Measurements from ENCODE around the gene GAA.

Gene GAA

GRCh38 chr17:80158846-80159245, 57.5 kb downstream of the GAA start:
- H3K4me3 ChIP-seq (ENCODE audit: low read depth in 1 of 2, low read length in 1 of 2): no peak overlapping the region
- H3K36me3 ChIP-seq: no peaks in the 10 kb centered on the region
- peaks cover 24% of the 10 kb centered on the region for H3K27me3 ChIP-seq
- no peaks in the 10 kb centered on the region for H3K4me1 ChIP-seq (ENCODE audit: control insufficient read depth in 1 of 2, insufficient read depth in 1 of 2, low read depth in 1 of 2, low read length in 1 of 2)
- H3K9me3 ChIP-seq: peaks cover 6% of the 10 kb centered on the region
- H3K27ac ChIP-seq: no peak overlapping the region
- TF ChIP-seq CTCF (IDR thresholded peaks at IDR 0.05): no peak

- Histone ChIP-seq H3K27ac (no peak overlapping the region), H3K4me3 (ENCODE audit: low read depth in 1 of 2, low read length in 1 of 2) (no peak overlapping the region), H3K27me3 (peaks cover 24% of the 10 kb centered on the region), H3K36me3 (no peaks in the 10 kb centered on the region), H3K9me3 (peaks cover 4% of the 10 kb centered on the region), H3K4me1 (ENCODE audit: control insufficient read depth in 1 of 2, insufficient read depth in 1 of 2, low read depth in 1 of 2, low read length in 1 of 2) (no peaks in the 10 kb centered on the region)
- TF ChIP-seq CTCF (IDR thresholded peaks at IDR 0.05): no peak
These were observed 59.2 kb downstream of the GAA start for GRCh38 chr17:80160536-80160935.

- Histone ChIP-seq H3K9me3 (no peaks in the 10 kb centered on the region), H3K27ac (no peak overlapping the region), H3K36me3 (no peaks in the 10 kb centered on the region), H3K4me3 (ENCODE audit: low read depth in 1 of 2, low read length in 1 of 2) (no peak overlapping the region), H3K27me3 (peaks cover 30% of the 10 kb centered on the region), H3K4me1 (ENCODE audit: control insufficient read depth in 1 of 2, insufficient read depth in 1 of 2, low read depth in 1 of 2, low read length in 1 of 2) (no peaks in the 10 kb centered on the region)
- TF ChIP-seq CTCF (IDR thresholded peaks at IDR 0.05): no peak
These were observed 62.0 kb downstream of the GAA start for GRCh38 chr17:80163336-80163735.

DNA sequence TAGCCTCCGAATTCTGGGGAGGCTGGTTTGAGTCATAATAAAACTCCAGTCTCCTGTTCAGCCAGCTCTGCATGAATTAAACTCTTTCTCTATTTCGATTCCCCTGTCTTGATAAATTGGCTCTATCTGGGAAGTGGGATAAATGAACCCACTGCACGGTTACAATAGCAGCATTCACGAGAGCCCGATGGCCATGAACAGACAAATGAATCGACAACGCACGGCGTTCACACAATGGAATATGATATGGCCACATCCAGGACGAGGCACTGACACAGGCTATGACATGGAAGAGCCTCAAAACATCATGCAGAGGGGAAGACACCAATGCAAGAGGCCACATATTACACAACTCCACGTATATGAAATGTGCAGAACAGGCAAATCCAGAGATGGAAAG, 62.8 kb downstream of the GAA start:
- Histone ChIP-seq H3K36me3 (no peaks in the 10 kb centered on the region), H3K4me1 (ENCODE audit: control insufficient read depth in 1 of 2, insufficient read depth in 1 of 2, low read depth in 1 of 2, low read length in 1 of 2) (no peaks in the 10 kb centered on the region), H3K27me3 (peaks cover 28% of the 10 kb centered on the region), H3K27ac (no peak overlapping the region), H3K9me3 (no peaks in the 10 kb centered on the region), H3K4me3 (ENCODE audit: low read depth in 1 of 2, low read length in 1 of 2) (no peak overlapping the region)
- TF ChIP-seq CTCF (IDR thresholded peaks at IDR 0.05): no peak

DNA sequence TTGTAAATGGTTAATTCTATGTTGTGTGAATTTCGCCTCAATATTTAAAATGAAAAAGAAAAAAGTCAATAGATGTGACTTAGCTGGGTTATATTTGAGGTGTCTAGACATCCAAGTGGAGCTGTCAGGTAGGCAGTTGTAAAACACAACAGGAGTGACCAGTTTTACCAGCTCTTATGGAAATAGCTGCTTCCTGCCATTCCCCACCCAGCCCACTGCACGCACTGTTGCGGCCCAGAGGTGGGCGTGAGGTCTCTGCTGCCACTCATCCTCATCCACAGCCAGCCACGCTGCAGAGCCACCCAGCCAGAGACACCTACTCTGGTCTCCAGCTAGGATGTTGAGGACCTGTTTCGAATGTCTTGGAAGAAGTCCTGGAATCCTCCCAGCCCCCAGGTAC, 65.1 kb downstream of the GAA start:
- Histone ChIP-seq H3K27ac (no peak overlapping the region), H3K27me3 (peaks cover 16% of the 10 kb centered on the region)
- no peak for TF ChIP-seq CTCF (IDR thresholded peaks at IDR 0.05)

DNA sequence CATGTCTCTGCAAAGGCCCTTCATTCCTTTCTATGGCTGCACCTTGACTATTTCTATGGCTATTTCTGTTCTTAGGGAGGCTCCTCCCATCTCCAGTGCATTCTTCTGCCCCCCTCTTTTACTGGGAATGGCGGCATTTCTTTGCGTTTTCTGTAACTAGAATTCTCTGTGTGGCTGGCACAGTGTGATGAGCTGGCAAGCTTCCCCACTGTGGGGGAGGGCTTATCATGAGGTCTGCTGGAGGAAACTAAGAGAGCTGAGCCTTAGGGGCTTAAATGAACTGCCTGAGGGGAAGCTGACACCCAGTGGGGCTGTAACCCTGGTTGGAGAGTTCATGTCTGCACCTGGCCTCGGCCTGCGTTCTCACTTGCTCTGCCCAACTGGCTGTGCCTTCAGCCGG, 67.0 kb downstream of the GAA start:
- H3K9me3 ChIP-seq: no peaks in the 10 kb centered on the region
- no peak overlapping the region for H3K27ac ChIP-seq
- peaks cover 25% of the 10 kb centered on the region for H3K27me3 ChIP-seq
- H3K36me3 ChIP-seq: no peaks in the 10 kb centered on the region
- H3K4me1 ChIP-seq (ENCODE audit: control insufficient read depth in 1 of 2, insufficient read depth in 1 of 2, low read depth in 1 of 2, low read length in 1 of 2): no peaks in the 10 kb centered on the region
- no peak for TF ChIP-seq CTCF (IDR thresholded peaks at IDR 0.05)
- no peak overlapping the region for H3K4me3 ChIP-seq (ENCODE audit: low read depth in 1 of 2, low read length in 1 of 2)

More for the DNA sequence above, 65.1 kb downstream of the GAA start:
- no peaks in the 10 kb centered on the region for H3K4me1 ChIP-seq (ENCODE audit: control insufficient read depth in 1 of 2, insufficient read depth in 1 of 2, low read depth in 1 of 2, low read length in 1 of 2)
- no peaks in the 10 kb centered on the region for H3K36me3 ChIP-seq
- H3K9me3 ChIP-seq: no peaks in the 10 kb centered on the region
- no peak overlapping the region for H3K4me3 ChIP-seq (ENCODE audit: low read depth in 1 of 2, low read length in 1 of 2)
